Measurements from ENCODE around the gene KCNQ5.

KCNQ5 gene

GRCh38 chr6:72760114-72760793 lies 138.4 kb downstream of the KCNQ5 start:
- H3K27ac Mint-ChIP-seq, result no peak overlapping the region
- no peaks in the 10 kb centered on the region for H3K36me3 Mint-ChIP-seq (ENCODE audit: low read depth)
- H3K4me1 Mint-ChIP-seq (ENCODE audit: low read depth), result no peaks in the 10 kb centered on the region
- H3K4me3 Mint-ChIP-seq, result no peak overlapping the region
- no peaks in the 10 kb centered on the region for H3K27me3 Mint-ChIP-seq
- no peaks in the 10 kb centered on the region for H3K9me3 Mint-ChIP-seq
- intact Hi-C loops (cut with micrococcal nuclease), result no loop called here

- Mint-ChIP-seq H3K9me3 (no peaks in the 10 kb centered on the region), H3K27ac (no peak overlapping the region), H3K27me3 (no peaks in the 10 kb centered on the region), H3K36me3 (ENCODE audit: low read depth) (no peaks in the 10 kb centered on the region), H3K4me3 (no peak overlapping the region), H3K4me1 (ENCODE audit: low read depth) (no peaks in the 10 kb centered on the region)
- intact Hi-C loops (cut with micrococcal nuclease), result no loop called here
These were observed 139.9 kb downstream of the KCNQ5 start for GRCh38 chr6:72761761-72762160.

- intact Hi-C loops (cut with micrococcal nuclease), result no loop called here
- H3K27ac Mint-ChIP-seq, result no peak overlapping the region
These were observed 147.7 kb downstream of the KCNQ5 start for GRCh38 chr6:72769459-72770125.

GRCh38 chr6:72770959-72771358 lies 149.1 kb downstream of the KCNQ5 start:
- Mint-ChIP-seq H3K36me3 (ENCODE audit: low read depth) (no peaks in the 10 kb centered on the region), H3K27ac (no peak overlapping the region), H3K4me1 (ENCODE audit: low read depth) (no peaks in the 10 kb centered on the region), H3K4me3 (no peak overlapping the region), H3K9me3 (no peaks in the 10 kb centered on the region), H3K27me3 (no peaks in the 10 kb centered on the region)
- intact Hi-C loops (cut with micrococcal nuclease), result no loop called here

More at GRCh38 chr6:72769459-72770125, 147.7 kb downstream of the KCNQ5 start:
- no peaks in the 10 kb centered on the region for H3K36me3 Mint-ChIP-seq (ENCODE audit: low read depth)
- H3K4me1 Mint-ChIP-seq (ENCODE audit: low read depth), result no peaks in the 10 kb centered on the region
- no peak overlapping the region for H3K4me3 Mint-ChIP-seq
- no peaks in the 10 kb centered on the region for H3K9me3 Mint-ChIP-seq
- no peaks in the 10 kb centered on the region for H3K27me3 Mint-ChIP-seq

GRCh38 chr6:72776456-72776855 lies 154.6 kb downstream of the KCNQ5 start:
- no peak overlapping the region for H3K27ac Mint-ChIP-seq
- H3K27me3 Mint-ChIP-seq, result no peaks in the 10 kb centered on the region
- no peaks in the 10 kb centered on the region for H3K4me1 Mint-ChIP-seq (ENCODE audit: low read depth)
- intact Hi-C loops (cut with micrococcal nuclease), result no loop called here
- H3K4me3 Mint-ChIP-seq, result no peak overlapping the region
- no peaks in the 10 kb centered on the region for H3K36me3 Mint-ChIP-seq (ENCODE audit: low read depth)
- no peaks in the 10 kb centered on the region for H3K9me3 Mint-ChIP-seq

- Mint-ChIP-seq H3K27me3 (no peaks in the 10 kb centered on the region), H3K36me3 (ENCODE audit: low read depth) (no peaks in the 10 kb centered on the region), H3K27ac (no peak overlapping the region), H3K4me1 (ENCODE audit: low read depth) (no peaks in the 10 kb centered on the region), H3K9me3 (no peaks in the 10 kb centered on the region), H3K4me3 (no peak overlapping the region)
- intact Hi-C loops (cut with micrococcal nuclease), result no loop called here
These were observed 159.8 kb downstream of the KCNQ5 start for GRCh38 chr6:72781624-72782023.

- Mint-ChIP-seq H3K4me1 (ENCODE audit: low read depth) (no peaks in the 10 kb centered on the region), H3K9me3 (no peaks in the 10 kb centered on the region), H3K27ac (no peak overlapping the region), H3K27me3 (no peaks in the 10 kb centered on the region), H3K36me3 (ENCODE audit: low read depth) (no peaks in the 10 kb centered on the region), H3K4me3 (no peak overlapping the region)
- intact Hi-C loops (cut with micrococcal nuclease), result no loop called here
These were observed 161.2 kb downstream of the KCNQ5 start for GRCh38 chr6:72783035-72783434.

- Mint-ChIP-seq H3K27ac (no peak overlapping the region), H3K4me3 (no peak overlapping the region), H3K9me3 (no peaks in the 10 kb centered on the region), H3K27me3 (no peaks in the 10 kb centered on the region), H3K36me3 (ENCODE audit: low read depth) (no peaks in the 10 kb centered on the region), H3K4me1 (ENCODE audit: low read depth) (no peaks in the 10 kb centered on the region)
- intact Hi-C loops (cut with micrococcal nuclease), result no loop called here
These were observed 161.8 kb downstream of the KCNQ5 start for GRCh38 chr6:72783666-72784065.

GRCh38 chr6:72784071-72784470 lies 162.2 kb downstream of the KCNQ5 start:
- intact Hi-C loops (cut with micrococcal nuclease), result no loop called here
- no peaks in the 10 kb centered on the region for H3K36me3 Mint-ChIP-seq (ENCODE audit: low read depth)
- no peaks in the 10 kb centered on the region for H3K27me3 Mint-ChIP-seq
- no peaks in the 10 kb centered on the region for H3K4me1 Mint-ChIP-seq (ENCODE audit: low read depth)
- no peak overlapping the region for H3K4me3 Mint-ChIP-seq
- H3K9me3 Mint-ChIP-seq, result no peaks in the 10 kb centered on the region
- H3K27ac Mint-ChIP-seq, result no peak overlapping the region

- no peak overlapping the region for H3K4me3 Mint-ChIP-seq
- no peaks in the 10 kb centered on the region for H3K27me3 Mint-ChIP-seq
- no peaks in the 10 kb centered on the region for H3K4me1 Mint-ChIP-seq (ENCODE audit: low read depth)
- no peaks in the 10 kb centered on the region for H3K36me3 Mint-ChIP-seq (ENCODE audit: low read depth)
- H3K27ac Mint-ChIP-seq, result no peak overlapping the region
- intact Hi-C loops (cut with micrococcal nuclease), result no loop called here
- no peaks in the 10 kb centered on the region for H3K9me3 Mint-ChIP-seq
These were observed 162.7 kb downstream of the KCNQ5 start for GRCh38 chr6:72784581-72784980.

- H3K9me3 Mint-ChIP-seq, result no peaks in the 10 kb centered on the region
- H3K4me1 Mint-ChIP-seq (ENCODE audit: low read depth), result no peaks in the 10 kb centered on the region
- intact Hi-C loops (cut with micrococcal nuclease), result no loop called here
These were observed 165.6 kb downstream of the KCNQ5 start for GRCh38 chr6:72787391-72788031.

GRCh38 chr6:72788188-72788587 lies 166.3 kb downstream of the KCNQ5 start:
- Mint-ChIP-seq H3K27ac (no peak overlapping the region), H3K27me3 (no peaks in the 10 kb centered on the region), H3K4me1 (ENCODE audit: low read depth) (no peaks in the 10 kb centered on the region), H3K4me3 (no peak overlapping the region), H3K9me3 (no peaks in the 10 kb centered on the region), H3K36me3 (ENCODE audit: low read depth) (no peaks in the 10 kb centered on the region)
- intact Hi-C loops (cut with micrococcal nuclease), result no loop called here

More at GRCh38 chr6:72787391-72788031, 165.6 kb downstream of the KCNQ5 start:
- Mint-ChIP-seq H3K36me3 (ENCODE audit: low read depth) (no peaks in the 10 kb centered on the region), H3K27me3 (no peaks in the 10 kb centered on the region), H3K27ac (no peak overlapping the region), H3K4me3 (no peak overlapping the region)

- Mint-ChIP-seq H3K4me1 (ENCODE audit: low read depth) (no peaks in the 10 kb centered on the region), H3K9me3 (no peaks in the 10 kb centered on the region)
These were observed 167.3 kb downstream of the KCNQ5 start for GRCh38 chr6:72789145-72789544.

GRCh38 chr6:72792692-72793091 lies 170.8 kb downstream of the KCNQ5 start:
- Mint-ChIP-seq H3K36me3 (ENCODE audit: low read depth) (no peaks in the 10 kb centered on the region), H3K27me3 (no peaks in the 10 kb centered on the region), H3K27ac (no peak overlapping the region), H3K4me3 (no peak overlapping the region), H3K4me1 (ENCODE audit: low read depth) (no peaks in the 10 kb centered on the region), H3K9me3 (no peaks in the 10 kb centered on the region)
- intact Hi-C loops (cut with micrococcal nuclease), result no loop called here

More at GRCh38 chr6:72789145-72789544, 167.3 kb downstream of the KCNQ5 start:
- H3K27me3 Mint-ChIP-seq, result no peaks in the 10 kb centered on the region
- no peak overlapping the region for H3K27ac Mint-ChIP-seq
- H3K4me3 Mint-ChIP-seq, result no peak overlapping the region
- H3K36me3 Mint-ChIP-seq (ENCODE audit: low read depth), result no peaks in the 10 kb centered on the region
- intact Hi-C loops (cut with micrococcal nuclease), result no loop called here

Measured in dendritic cell treated with granulocyte-macrophage colony-stimulating factor and Interleukin-4, amounts not matched to agents 40 ng/mL and 50 ng/mL, for 4 days (primary cell).